Adrenal gland (tissue), 12 donors: Measurements from ENCODE around the gene ATP8A2. TPM values are rescaled to one million over a fixed set of nuclear protein-coding genes. Genes with fewer than 3 reads are reported as not detected.
A peak's percentile ranks its signal among the peaks of the same experiment; 100 is the strongest.

Experiments
- DNase-seq, 7 donors: peaks; one replicate each; pipeline ENCODE4 v3.0.0-alpha.2; 2019 to 2020
- H3K27ac ChIP-seq, 5 donors: fragments of 200-600 bp; sonication (generic) in 4 of 5; 1 replicate in 3 of 5; 2 replicates in 2 of 5; pipeline versions ENCODE4 v1.5.1 to v1.8.0; 2016 to 2020; ENCODE audit warnings: mild to moderate bottlenecking in 1 of 5
- H3K27me3 ChIP-seq: fragments of 200-600 bp; 2 replicates; pipeline ENCODE4 v1.8.0; 2021
- H3K36me3 ChIP-seq, 2 donors: fragments of 200-600 bp; replicated peaks in 1 of 2; 1 replicate in 1 of 2; 2 replicates in 1 of 2; pipeline versions ENCODE4 v1.5.1 to v1.8.0; 2018 to 2022
- H3K4me1 ChIP-seq, 2 donors: fragments of 200-600 bp; replicated peaks in 1 of 2; 1 replicate in 1 of 2; 2 replicates in 1 of 2; pipeline versions ENCODE4 v1.5.1 to v1.8.0; 2018 to 2021
- H3K4me3 ChIP-seq, 4 donors: fragments of 200-600 bp; sonication (generic) in 3 of 4; one replicate each; pipeline ENCODE4 v1.5.1; 2016 to 2018
- H3K9me3 ChIP-seq, 3 donors: fragments of 200-600 bp; sonication (generic) in 1 of 3; replicated peaks in 1 of 3; 1 replicate in 2 of 3; 2 replicates in 1 of 3; pipeline versions ENCODE4 v1.5.1 to v1.8.0; 2016 to 2021
- CTCF ChIP-seq, 6 experiments: fragments of 450-650 bp in 4 of 6; fragments of 200-600 bp in 2 of 6; sonication (generic) in 1 of 6; IDR thresholded peaks; 1 replicate in 5 of 6; 2 replicates in 1 of 6; pipeline versions ENCODE4 v1.5.1 to v1.8.0; 2016 to 2021; ENCODE audit warnings: antibody characterized with exemption in 6 of 6, mild to moderate bottlenecking in 2 of 6, moderate library complexity in 1 of 6
- POLR2A ChIP-seq, 2 donors: fragments of 450-650 bp; IDR thresholded peaks; one replicate each; pipeline ENCODE4 v1.6.1; 2017; ENCODE audit warnings: antibody characterized with exemption in 2 of 2, mild to moderate bottlenecking in 2 of 2, moderate library complexity in 1 of 2
- WGBS, 4 donors: extraction: QIAGEN DNeasy Blood & Tissue Kit in 2 of 4; methylation state at CpG; one replicate each; pipeline versions ENCODE4 v1.1.5 to v1.1.7; 2013 to 2017; 5-methylcytosine and 5-hydroxymethylcytosine counted together
- intact Hi-C, 2 donors: fragments of 100-400 bp; cut with DNase I; formaldehyde crosslinking; loops; one replicate each; pipeline versions ENCODE4 v1.14.1 to v1.15.0; 2022 to 2023
- polyA plus RNA-seq, 3 donors: library from polyadenylated mRNA; stranded (reverse); fragments of 200-250 nt in 2 of 3; fragments of 350-450 nt in 1 of 3; fragmentation: Illumina TruSeq in 1 of 3; extraction: RNeasy Lipid Tissue Mini Kit (QIAGEN cat#74804) in 1 of 3; gene quantifications; one replicate each; pipeline ENCODE4 v1.2.3, GENCODE V29; 2013 to 2014
- total RNA-seq, 9 donors: library from RNA; depleted of rRNA in 4 of 9; stranded (reverse); fragments of >200 nt in 4 of 9; fragments of 120-200 nt in 1 of 9; fragmentation: NEBNext Ultra II Directional in 1 of 9; extraction: Animal tissue kit (Norgen Biotek cat#: 25700) in 1 of 9; gene quantifications; one replicate each; pipeline versions ENCODE4 v1.1.0 to v1.2.4, GENCODE V29; 2013 to 2023
- donor health status: healthy with polysubstance abuse.
- donor health status: Bipolar disorder and iron deficiency.
- donor health status: DM: yes; HTN: yes; CAD: no.
- donor health status: DM: no; HTN: no; CAD: no.
- donor health status: DM: no; HTN: no; CAD: no.
- donor health status: DM: yes; HTN: yes; CAD: no.

ATP8A2 gene
- total and polyA plus RNA-seq, 12 donors, result 0.77 to 14.0 (median 4.3) TPM

GRCh38 chr13:26030331-26030730 lies 658.6 kb downstream of the ATP8A2 start:
- Histone ChIP-seq H3K4me1 (no peaks in the 10 kb centered on the region), H3K4me3 (no peak overlapping the region), H3K9me3 (no peaks in the 10 kb centered on the region), H3K27me3 (peaks cover 4% of the 10 kb centered on the region), H3K36me3 (no peaks in the 10 kb centered on the region), H3K27ac (no peak overlapping the region)
- DNase-seq, result no peak
- intact Hi-C loops, result no loop called here
- TF ChIP-seq POLR2A (IDR thresholded peaks at IDR 0.05) (no peak), CTCF (IDR thresholded peaks at IDR 0.05) (no peak)
- WGBS, 4 donors, result 81 to 91% (median 84%) methylated on average over 4 of the region's 4 CpGs

- no peak overlapping the region for H3K27ac ChIP-seq
- 73 to 82% (median 76%) methylated on average over 3 of the region's 3 CpGs for WGBS, 4 donors
- H3K4me1 ChIP-seq, result no peaks in the 10 kb centered on the region
- DNase-seq, result no peak
- H3K4me3 ChIP-seq, result no peak overlapping the region
- no peaks in the 10 kb centered on the region for H3K36me3 ChIP-seq
- intact Hi-C loops, result no loop called here
- H3K27me3 ChIP-seq, result peaks cover 4% of the 10 kb centered on the region
- no peaks in the 10 kb centered on the region for H3K9me3 ChIP-seq
- TF ChIP-seq CTCF (IDR thresholded peaks at IDR 0.05), result no peak
- TF ChIP-seq POLR2A (IDR thresholded peaks at IDR 0.05), result no peak
Observed at GRCh38 chr13:26034018-26034417, 662.2 kb downstream of the ATP8A2 start.

- intact Hi-C loops, result no loop called here
- Histone ChIP-seq H3K4me1 (no peaks in the 10 kb centered on the region), H3K4me3 (no peak overlapping the region), H3K27ac (no peak overlapping the region), H3K9me3 (no peaks in the 10 kb centered on the region), H3K27me3 (peaks cover 4% of the 10 kb centered on the region), H3K36me3 (no peaks in the 10 kb centered on the region)
- 82 to 94% (median 91%) methylated on average over 4 of the region's 4 CpGs for WGBS, 4 donors
- DNase-seq, result no peak
- TF ChIP-seq POLR2A (IDR thresholded peaks at IDR 0.05) (no peak), CTCF (IDR thresholded peaks at IDR 0.05) (no peak)
Observed at GRCh38 chr13:26036383-26036782, 664.6 kb downstream of the ATP8A2 start.

- H3K4me3 ChIP-seq, result no peak overlapping the region
- no peak for TF ChIP-seq POLR2A (IDR thresholded peaks at IDR 0.05)
- peak in 1 of 6 experiments; percentile 24 for TF ChIP-seq CTCF (IDR thresholded peaks at IDR 0.05)
- 43 to 54% (median 51%) methylated on average over 2 of the region's 2 CpGs for WGBS, 4 donors
Observed at GRCh38 chr13:26037302-26037701, 665.5 kb downstream of the ATP8A2 start.

More at GRCh38 chr13:26037302-26037701, 665.5 kb downstream of the ATP8A2 start:
- no peaks in the 10 kb centered on the region for H3K36me3 ChIP-seq
- peak in 1 of 7 donors; percentile 13 for DNase-seq
- H3K27ac ChIP-seq, result no peak overlapping the region
- no peaks in the 10 kb centered on the region for H3K9me3 ChIP-seq
- H3K27me3 ChIP-seq, result peaks cover 4% of the 10 kb centered on the region
- intact Hi-C loops, result no loop called here
- no peaks in the 10 kb centered on the region for H3K4me1 ChIP-seq
